T47D (cell line): ENCODE measurements around the gene GOLGA1.
"Not testable (repeated sequence)": the region's sequence is repeated elsewhere in the genome, so short reads cannot be mapped to it uniquely, and the experiment has no call there.

Experiments used
- DNase-seq, 2 experiments: peaks; one replicate each; pipeline versions ENCODE4 v3.0.0 to v3.0.0-alpha.2; 2011 to 2012; ENCODE audit warnings: low read depth in 1 of 2, low spot score in 1 of 2
- JUND ChIP-seq: IDR thresholded peaks from 2 replicates; pipeline ENCODE4 v1.6.1; 2012; ENCODE audit warnings: low read depth
- in situ Hi-C: cut with HindIII; loops from 2 replicates; pipeline ENCODE4 v1.10.0; 2016; ENCODE audit warnings: low sequenced_read_pairs, low pct_unique_long_range_greater_than_20kb

Gene GOLGA1

DNA sequence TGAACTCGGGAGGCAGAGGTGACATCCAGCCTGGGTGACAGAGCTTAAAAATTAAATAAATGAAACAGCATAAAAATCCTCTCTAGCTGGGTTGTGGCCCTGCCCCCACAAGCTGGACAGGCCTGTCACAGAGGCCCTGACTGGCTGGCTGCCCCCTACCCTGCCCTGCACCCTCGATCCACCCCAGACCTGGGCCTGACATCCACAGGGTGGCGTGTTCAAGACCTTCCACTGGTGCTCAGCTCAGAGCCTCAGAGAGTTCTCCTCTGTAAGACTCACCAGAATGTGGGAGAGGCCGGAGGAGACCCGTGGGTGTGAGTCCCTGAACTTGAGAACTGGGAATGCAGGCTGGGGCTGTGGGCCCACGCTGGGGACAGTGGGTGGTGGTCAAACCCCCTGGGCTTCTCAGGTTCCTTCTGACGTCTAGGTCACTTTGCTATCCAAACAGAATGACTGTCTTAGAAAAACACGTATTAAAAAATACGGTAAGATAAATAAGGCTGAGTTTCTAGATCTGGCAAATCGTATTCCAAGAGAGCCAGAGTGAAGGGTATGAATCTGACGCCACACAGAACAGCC lies 97.3 kb downstream of the GOLGA1 start:
- no peak for DNase-seq
- TF ChIP-seq JUND, result no peak
- in situ Hi-C loops, result no loop called here

DNA sequence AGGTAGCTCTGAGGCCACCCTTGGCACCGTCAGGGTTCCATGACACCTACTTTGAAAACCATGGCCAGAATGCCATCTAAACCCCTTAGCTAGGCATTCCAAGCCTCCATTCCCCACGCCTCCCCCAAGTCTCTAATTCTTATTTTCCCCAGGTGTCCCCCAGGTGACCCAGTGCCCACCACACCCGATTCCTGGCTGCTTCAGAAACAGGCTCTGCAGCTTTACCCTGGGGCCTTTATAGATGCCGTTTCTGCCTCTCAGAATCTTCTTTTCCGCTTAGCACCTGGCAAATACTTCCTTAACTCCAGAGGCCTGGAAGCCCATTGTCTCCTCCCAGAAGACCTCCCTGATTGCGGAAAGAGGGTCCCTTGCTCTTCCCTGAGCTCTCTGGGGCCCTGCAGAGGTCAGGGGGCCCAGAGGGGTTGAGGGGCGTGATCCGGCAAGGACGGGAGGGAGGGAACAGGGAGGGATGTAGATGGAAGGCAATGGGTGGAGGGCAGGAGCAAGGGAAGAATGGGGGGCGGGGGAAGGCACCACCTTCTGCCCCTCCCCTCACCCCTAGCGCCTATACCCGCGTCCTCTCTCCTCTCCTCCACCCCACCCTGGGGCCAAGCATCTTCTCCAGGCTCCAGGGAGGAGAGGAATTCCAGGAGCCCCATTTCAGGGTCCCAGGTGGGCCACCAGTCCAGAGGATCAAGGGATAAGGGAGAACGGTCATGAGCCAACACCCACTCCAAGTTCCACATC lies 99.6 kb downstream of the GOLGA1 start:
- no peak for TF ChIP-seq JUND
- DNase-seq, result no peak
- in situ Hi-C loops, result no loop called here

GRCh38 chr9:124840300-124840833 lies 100.5 kb downstream of the GOLGA1 start:
- no peak for TF ChIP-seq JUND
- in situ Hi-C loops, result no loop called here
- DNase-seq, result no peak

DNA sequence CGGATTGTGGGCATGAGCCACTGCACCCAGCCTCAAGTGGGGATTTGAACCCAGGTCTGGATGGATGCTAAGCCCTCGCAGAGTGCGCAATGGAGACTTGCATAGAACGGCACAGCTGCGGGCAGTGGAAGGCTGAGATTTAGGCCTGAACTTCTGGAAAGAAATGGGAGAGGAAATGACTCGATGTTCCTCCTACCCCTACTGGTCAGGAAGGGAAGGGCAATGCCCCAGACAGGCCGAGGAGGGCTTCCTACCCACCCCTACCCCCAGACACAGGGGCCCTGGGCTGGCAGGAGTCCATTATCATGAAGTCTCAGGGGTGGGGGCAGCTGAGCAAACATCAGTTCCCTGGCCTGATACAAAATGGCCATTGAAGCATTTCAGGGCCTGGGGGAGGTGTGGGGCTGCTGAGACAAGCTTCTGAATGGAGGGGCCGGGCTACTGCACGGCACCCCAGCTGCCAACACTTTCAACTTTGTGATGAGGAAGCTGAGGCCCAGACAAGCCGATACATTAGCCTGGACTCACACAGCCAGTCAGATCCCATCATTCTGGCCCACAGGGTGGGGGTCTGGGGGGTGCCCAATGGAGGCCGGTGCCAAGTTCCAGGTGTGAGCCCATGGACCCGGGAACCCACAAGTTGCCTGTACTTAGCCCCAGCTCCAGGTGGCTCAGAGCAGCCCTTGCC lies 101.1 kb downstream of the GOLGA1 start:
- TF ChIP-seq JUND, result no peak
- in situ Hi-C loops, result no loop called here
- peak in 1 of 2 experiments; percentile 47 for DNase-seq

GRCh38 chr9:124838567-124839275 lies 102.2 kb downstream of the GOLGA1 start:
- DNase-seq, in situ Hi-C loops: not testable (repeated sequence)

- DNase-seq, in situ Hi-C loops: not testable (repeated sequence)
Observed at GRCh38 chr9:124838132-124838531, 102.8 kb downstream of the GOLGA1 start.

DNA sequence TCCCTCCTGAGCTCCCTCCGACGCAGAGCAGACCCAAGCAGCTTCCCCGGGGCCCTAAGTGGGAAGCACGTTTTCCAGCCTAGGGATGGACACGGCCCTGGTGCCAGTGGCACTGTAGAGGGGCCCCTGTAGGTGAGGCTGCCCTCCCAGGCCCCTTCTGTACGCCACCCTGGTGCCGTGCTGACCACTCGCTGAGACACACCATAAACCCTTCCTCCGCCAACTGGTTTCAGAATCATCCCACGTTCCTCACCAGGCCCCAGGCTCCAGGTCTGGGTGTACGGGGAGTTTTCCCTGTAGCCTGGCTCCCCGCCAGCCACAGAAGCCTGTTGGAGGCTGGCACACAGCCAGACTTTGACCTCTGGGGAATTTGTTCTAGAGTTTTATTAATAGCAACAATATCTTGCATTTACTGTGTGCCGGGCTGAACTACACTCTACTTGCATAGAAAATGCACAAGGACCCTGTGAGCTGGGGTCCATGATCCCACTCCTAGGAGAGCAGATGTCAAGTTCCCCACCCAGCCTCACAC lies 105.8 kb downstream of the GOLGA1 start:
- in situ Hi-C loops, result no loop called here
- no peak for TF ChIP-seq JUND
- DNase-seq, result peak in 1 of 2 experiments; percentile 54

DNA sequence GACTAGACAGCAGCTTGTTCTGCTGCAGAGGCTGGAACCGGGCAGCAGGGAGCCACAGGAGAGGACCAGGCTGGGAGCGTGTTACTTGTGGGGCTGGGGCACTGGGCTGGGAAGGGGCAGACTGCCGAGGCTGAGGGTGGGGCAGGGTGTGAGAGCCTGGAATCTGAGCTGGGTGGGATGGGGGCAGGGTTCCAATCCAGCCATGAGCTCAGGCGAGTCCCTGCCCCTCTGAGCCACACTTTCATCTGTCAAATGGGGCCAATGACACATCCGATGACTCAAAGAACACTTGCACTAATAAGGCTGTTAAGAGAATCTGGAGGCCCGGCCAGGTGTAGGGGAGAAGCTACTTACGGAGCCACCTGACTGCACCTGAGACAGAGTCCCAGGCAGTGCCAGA lies 106.3 kb downstream of the GOLGA1 start:
- in situ Hi-C loops, result no loop called here
- no peak for TF ChIP-seq JUND
- DNase-seq, result no peak

- no peak for DNase-seq
- TF ChIP-seq JUND, result no peak
- in situ Hi-C loops, result no loop called here
Observed at GRCh38 chr9:124831642-124832364, 109.1 kb downstream of the GOLGA1 start.

GRCh38 chr9:124830593-124830992 lies 110.3 kb downstream of the GOLGA1 start:
- no peak for TF ChIP-seq JUND
- in situ Hi-C loops, result no loop called here
- no peak for DNase-seq

DNA sequence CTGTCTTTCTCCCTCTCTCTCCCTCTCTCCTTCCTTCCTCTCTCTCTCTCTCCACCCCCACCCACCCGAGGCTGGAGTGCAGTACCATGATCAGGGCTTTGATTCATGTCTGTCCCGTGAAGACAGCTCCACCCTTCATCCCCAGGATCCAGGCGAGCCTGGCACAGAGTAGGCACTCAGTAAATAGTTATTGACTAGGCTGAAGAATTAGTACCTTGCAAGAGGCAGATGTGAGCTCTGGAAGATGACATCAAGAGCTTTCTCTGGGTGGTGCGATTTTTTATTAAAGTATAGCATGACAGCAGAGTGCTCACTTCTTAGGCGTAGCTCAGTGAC lies 111.6 kb downstream of the GOLGA1 start:
- no peak for DNase-seq
- TF ChIP-seq JUND, result no peak
- in situ Hi-C loops, result no loop called here

DNA sequence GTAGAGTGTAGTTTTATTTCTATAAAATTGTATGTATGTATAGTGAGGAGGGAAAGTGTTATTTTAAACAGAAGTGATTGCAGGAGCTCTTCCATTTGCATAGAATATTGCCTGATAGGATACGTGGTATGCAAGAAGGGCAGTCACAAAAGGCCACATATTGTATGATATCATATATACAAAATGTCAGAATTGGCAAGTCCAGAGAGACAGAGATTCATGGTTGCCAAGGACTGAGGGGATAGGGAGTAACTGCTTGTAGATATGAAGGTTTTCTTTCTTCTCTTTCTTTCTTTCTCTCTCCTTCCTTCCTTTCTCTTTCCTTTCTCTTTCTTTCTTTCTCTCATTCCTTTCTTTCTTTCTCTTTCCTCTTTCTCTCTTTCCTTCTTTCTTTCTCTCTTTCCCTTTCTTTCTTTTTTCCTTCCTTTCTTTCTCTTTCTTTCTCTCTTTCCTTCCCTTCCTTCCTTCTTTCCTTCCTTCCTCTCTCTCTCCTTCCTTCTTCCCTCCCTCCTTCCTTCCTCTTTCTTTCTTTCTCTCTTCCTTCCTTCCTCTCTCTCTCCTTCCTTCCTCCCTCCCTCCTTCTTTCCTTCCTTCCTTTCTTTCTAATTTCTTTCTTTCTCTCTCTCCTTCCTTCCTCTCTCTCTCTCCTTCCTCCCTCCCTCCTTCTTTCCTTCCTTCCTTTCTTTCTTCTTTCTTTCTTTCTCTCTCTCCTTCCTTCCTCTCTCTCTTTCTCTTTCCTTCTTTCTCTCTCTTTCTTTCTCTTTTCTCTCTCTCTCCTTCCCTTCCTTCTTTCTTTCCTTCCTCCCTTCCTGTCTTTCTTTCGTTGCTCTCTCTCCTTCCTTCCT lies 112.2 kb downstream of the GOLGA1 start:
- in situ Hi-C loops, result no loop called here
- no peak for TF ChIP-seq JUND
- no peak for DNase-seq
